Activated CD4-positive, CD25-positive, alpha-beta regulatory T cell (primary cell): ENCODE measurements around the gene KCNJ6.

Source experiments
- DNase-seq, 4 experiments: peaks; one replicate each; lab custom pipeline; 2025; lab: John Stamatoyannopoulos, UW

KCNJ6 gene

DNA sequence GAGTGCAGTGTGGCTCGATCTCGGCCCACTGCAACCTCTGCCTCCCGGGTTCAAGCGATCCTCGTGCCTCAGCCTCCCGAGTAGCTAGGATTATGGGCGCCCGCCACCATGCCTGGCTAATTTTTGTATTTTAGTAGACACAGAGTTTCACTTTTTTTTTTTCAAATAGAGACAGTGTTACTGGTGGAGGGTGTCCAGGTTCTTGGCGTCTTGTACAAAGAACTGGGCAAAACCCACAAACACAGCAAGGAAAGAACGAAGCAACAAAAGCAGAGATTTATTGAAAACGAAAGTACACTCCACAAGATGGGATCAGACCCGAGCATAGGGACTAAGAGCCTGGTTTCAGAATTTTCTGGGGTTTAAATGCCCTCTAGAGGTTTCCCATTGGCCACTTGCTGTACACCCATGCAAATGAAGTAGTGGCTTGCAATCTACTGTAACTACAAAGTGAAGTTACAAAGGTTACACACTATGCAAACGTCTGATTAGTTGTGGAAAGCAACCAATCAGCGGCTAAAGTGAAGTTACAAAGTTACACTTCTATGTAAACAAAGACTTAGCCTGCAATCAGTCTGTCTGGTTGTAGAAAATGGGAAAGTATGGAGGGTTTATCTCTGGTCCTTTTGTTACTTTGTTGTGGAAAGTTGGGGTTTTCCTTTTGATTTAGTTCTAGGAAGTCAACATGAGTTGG is 350.6 kb downstream of the KCNJ6 start:
- DNase-seq: no peak

DNA sequence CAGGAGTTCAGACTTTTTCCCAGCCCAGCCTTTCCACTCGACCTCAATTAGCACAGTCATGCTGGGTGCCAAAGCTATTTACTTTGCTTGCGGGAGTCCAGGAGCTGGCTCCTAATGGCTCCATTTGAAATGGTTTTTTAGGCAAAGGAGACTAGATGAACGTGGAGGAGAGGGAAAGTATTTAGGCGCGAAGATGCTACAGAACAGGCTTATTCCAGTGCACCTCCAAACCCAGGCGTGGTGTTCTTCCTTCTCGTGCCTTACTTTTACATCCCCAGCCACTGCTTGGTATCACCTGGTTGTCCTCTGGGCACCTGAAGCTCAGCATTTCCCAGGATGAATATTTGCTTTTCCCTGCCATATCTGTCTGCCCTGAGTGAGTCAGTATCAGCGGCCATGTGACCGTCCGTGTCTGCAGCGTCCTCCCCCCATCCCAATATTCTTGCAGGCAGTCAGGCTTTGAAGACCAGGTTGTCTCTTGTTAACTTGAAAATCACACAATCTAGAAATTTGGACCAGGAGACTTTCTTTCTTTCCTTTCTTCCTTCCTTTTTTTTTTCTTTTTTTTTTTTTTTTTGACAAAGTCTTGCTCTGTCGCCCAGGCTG is 351.2 kb downstream of the KCNJ6 start:
- no peak for DNase-seq

DNA sequence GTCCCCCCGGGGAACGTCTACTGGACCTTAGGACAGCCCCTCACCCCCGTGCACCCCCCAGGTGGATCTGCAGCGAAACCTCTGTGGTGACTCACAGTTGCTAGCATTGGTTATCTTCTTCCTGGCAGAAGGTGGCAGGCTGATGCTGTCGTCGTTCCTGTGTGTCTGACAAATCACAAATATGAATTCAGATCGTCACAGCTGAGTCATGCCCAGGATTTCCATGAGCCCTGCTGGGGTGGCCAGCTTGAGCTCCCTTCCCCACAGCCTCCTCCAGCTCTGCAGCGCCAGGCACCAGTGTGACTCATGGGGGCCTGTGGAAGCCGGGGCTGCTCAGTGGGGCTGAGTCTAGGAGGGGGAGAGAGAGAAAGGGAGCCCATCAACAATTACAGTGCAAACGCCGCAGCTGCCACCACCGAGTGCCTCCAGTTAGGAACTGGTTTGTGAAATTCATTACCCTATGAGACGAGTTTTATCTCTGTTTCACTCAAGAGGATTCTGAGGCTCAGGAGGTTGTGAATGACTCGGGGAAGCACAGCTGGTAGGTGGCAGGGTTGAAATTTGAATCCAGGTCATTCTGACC is 351.8 kb downstream of the KCNJ6 start:
- peak; percentile 58 to 65 (median 63) for DNase-seq

DNA sequence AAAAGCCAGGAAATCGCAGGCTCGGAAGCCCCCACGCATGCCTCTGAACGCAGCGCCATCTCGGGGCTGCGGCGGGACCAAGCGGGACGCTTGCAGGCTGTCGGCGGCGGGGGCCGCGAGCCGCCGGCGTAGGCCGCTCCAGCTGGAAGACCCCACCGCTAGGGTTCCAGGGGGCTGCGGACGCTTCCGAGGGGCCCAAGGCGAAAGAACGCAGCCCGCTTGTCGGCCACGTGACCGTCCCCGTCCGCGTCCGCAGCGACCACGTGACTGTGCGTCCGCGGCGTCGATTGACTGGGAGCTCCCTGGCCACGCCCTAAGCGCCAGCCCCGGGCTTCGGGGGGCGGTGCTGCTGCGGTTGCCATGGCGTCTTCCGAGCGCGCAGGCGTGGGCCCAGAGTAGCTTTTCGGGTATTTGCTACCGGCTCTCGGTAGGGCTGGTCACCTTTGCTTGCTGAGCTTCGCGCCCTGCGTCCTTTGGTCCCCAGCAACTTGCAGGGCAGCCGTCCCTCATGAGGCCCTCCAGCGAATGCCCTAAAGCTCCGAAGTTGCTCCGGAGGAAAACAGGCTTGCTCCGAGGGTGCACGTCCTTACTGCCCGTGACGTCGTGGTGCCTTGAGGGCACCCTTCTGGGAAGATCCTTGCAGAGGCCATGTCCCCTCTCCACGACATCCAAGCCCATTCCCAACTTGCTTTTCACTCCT is 352.5 kb downstream of the KCNJ6 start:
- DNase-seq: peak; percentile 77 to 90 (median 86)

DNA sequence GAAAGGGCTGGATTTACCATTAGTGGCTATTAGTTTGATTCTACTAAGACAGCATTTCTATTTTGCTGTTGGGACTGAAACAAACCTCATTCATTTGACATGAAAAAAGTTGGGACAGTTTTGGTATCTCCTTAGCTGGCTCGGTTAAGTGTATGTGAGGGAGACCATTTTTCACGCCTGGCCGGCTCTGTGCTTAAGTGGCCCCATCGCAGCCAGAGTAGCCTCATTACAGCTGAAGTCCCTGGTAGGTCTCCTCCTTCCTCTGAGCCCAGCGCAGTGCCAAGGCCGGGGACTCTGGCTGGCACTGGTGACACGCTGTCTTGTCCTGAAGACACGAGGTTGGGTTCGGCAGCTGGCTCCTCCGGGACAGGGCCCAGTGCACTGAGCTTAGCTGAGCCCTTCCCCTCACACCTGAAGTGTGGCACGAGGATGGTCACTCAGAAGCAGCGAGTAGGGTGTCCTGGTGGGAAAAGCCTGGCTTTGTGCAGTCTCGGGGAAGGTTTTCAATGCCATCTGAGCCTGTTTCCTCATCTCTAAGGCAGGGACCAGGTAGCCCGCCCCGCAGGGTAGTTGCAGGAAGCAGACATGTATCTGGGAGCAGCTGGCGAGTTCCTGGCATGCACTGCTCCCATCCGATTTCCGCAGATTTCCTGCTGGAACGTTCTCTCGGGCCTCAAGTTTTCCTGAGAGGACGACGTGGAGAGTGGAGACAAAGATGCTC is 353.2 kb downstream of the KCNJ6 start:
- peak in 1 of 4 experiments; percentile 40 for DNase-seq

DNA sequence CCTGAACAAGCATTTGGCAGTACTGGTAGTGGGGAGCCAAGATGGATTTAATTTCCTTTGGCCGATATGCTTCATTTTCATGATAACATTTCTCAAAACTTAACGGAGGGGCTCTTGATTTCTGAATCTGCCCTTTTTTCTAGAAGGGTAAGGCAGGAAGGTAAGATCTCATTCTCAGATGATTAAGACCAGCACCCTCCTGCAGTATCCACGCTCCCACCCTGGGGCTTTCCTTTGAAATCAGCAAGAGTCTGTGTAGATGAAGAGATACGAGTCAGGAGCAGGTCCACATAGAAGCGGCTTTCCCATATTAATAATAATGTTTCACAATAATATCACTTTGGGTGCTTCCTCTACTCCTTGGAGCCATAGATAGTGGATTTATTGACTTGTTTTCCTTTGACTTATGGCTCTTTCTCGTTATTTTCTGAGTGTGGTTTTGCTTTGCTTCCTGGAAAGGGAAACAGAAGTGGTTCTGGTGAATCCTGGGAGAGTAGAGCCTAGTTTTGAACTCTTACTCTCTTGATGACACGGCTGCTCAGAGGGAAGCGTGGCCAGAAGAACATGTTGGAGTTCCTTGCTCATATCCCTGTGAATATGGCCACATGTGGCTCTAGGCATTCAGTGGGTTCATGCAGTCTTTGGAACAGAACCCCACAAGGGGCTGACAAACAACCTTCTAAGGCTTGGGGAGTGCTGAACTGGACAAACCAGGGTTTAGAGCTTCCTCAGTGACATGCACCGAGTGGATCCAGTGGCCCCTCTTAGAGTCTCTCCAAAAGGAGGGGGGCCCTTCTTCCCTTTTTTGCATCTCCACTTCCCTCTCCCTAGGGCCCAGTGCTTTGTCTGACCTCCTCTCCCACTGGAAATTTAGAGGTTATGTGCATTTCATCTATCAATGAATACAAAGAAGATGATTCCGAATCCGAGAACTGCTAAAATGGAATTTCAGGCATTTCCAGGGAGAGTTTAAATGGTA is 354.0 kb downstream of the KCNJ6 start:
- DNase-seq: no peak

DNA sequence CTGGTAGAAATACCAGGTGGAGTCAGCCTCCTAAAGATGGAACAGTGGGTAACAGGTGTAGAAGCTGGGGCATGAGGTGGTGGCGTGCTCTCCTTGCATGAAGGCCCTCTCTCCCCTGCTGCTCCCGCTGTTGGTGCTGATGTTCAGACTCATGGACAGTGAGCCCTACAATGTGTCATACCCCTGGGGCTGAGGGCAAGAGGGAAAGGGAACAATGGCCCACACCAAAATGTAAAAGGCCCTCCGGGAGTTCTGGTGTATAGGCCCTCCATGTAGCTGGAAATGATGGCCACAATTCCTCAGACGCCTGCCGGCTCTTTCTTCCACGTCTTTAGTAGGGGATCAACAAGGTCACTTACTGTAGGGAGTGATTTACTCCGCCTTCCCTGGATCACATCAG is 354.8 kb downstream of the KCNJ6 start:
- DNase-seq: no peak

DNA sequence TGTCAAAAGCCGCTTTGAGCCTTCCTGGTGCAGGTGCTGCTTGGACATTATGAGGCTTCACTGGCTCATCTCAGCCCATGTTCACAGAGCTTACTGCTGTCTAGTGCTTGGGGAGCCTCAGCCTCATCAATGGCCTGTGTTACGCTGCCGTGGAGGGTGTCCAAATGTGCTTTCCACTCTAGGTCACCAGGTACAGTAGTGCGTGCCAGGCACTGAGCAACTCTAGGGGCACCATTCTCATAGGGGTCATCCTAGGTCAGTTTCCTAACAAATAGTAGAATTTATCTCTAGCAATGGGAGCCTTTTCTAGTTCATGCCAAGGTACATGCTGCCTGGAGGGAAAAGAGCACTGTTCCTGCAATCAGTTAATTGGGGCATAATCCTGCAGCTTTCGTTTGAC is 355.9 kb downstream of the KCNJ6 start:
- no peak for DNase-seq

DNA sequence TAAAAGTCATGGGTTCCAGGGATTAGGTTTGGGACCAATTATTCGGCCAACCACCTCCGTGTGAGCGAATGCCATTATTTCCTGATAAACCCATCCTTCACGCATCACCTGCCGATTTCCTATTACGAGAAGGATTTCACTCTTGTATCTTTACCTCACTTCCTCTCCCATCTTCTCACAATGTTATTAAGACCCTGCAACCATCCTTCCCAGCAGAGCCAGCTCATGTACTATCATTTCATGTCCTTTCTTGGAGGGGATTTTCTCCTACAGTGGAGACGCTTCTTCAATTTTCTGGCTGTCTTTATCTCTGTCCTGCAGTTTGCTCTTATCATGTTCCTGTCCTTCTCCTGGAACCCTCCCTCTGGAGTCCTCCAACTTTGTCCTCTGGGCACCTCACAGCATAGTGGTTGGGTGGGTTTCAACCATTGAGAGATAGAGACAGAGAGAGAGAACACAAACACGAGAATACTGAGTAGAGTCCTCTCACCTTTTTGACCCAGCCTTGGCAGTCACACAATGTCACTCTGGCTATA is 357.5 kb downstream of the KCNJ6 start:
- no peak for DNase-seq
